HepG2 (cell line): ENCODE measurements around the gene NTN5. TPM values are rescaled to one million over a fixed set of nuclear protein-coding genes. Genes with fewer than 3 reads are reported as not detected.

Experiments used
- CREB1 ChIP-seq, 2 experiments: fragments of 450-650 bp in 1 of 2; IDR thresholded peaks; 2 replicates each; pipeline ENCODE4 v1.6.1; 2016 to 2017; ENCODE audit warnings: control low read depth in 1 of 2, mild to moderate bottlenecking in 1 of 2, missing compliant biosample characterization in 1 of 2, missing genetic modification characterization in 1 of 2
- HIVEP1 ChIP-seq: sonication (generic); formaldehyde crosslinking; IDR thresholded peaks from 2 replicates; pipeline ENCODE4 v1.4.0; 2020; ENCODE audit warnings: mild to moderate bottlenecking, missing genetic modification reagents
- PHF8 ChIP-seq: sonication (generic); formaldehyde crosslinking; IDR thresholded peaks from 2 replicates; pipeline ENCODE4 v1.5.0; 2020; ENCODE audit warnings: missing genetic modification reagents
- SMC3 ChIP-seq: IDR thresholded peaks from 2 replicates; pipeline ENCODE4 v1.6.1; 2011; ENCODE audit warnings: low read length, improper control_type of control experiment
- SOX6 ChIP-seq, 2 experiments: fragments of 450-650 bp in 1 of 2; sonication (generic) in 1 of 2; formaldehyde crosslinking in 1 of 2; IDR thresholded peaks; 2 replicates each; pipeline versions ENCODE4 v1.4.0 to v1.6.1; 2017 to 2020; ENCODE audit warnings: antibody characterized with exemption in 1 of 2, mild to moderate bottlenecking in 1 of 2, missing genetic modification reagents in 1 of 2
- STAG1 ChIP-seq: sonication (generic); formaldehyde crosslinking; IDR thresholded peaks from 2 replicates; pipeline ENCODE4 v1.4.0; 2020; ENCODE audit warnings: missing genetic modification reagents
- TARDBP ChIP-seq: sonication (generic); formaldehyde crosslinking; IDR thresholded peaks from 2 replicates; pipeline ENCODE4 v1.8.0; 2022; ENCODE audit warnings: mild to moderate bottlenecking, missing genetic modification reagents
- THAP11 ChIP-seq: IDR thresholded peaks from 2 replicates; pipeline ENCODE4 v1.6.1; 2016; ENCODE audit warnings: missing biosample characterization, missing genetic modification reagents
- XRCC5 ChIP-seq: fragments of 200-400 bp; formaldehyde crosslinking; optimal IDR thresholded peaks from 2 replicates; pipeline ENCODE3; 2017; ENCODE audit warnings: mild to moderate bottlenecking, low read length
- ZMYM4 ChIP-seq: sonication (generic); formaldehyde crosslinking; IDR thresholded peaks from 2 replicates; pipeline ENCODE4 v1.8.1; 2023; ENCODE audit warnings: mild to moderate bottlenecking, missing genetic modification reagents
- ZNF225 ChIP-seq: sonication (generic); formaldehyde crosslinking; IDR thresholded peaks from 2 replicates; pipeline ENCODE4 v1.4.0; 2020; ENCODE audit warnings: mild to moderate bottlenecking, missing genetic modification reagents
- ZNF749 ChIP-seq: sonication (generic); formaldehyde crosslinking; IDR thresholded peaks from 2 replicates; pipeline ENCODE4 v1.8.0; 2022; ENCODE audit warnings: mild to moderate bottlenecking, missing genetic modification reagents, moderate library complexity, borderline replicate concordance
- polyA plus RNA-seq, 8 experiments: library from polyadenylated mRNA; depleted of rRNA in 3 of 8; stranded (reverse) in 7 of 8; unstranded in 1 of 8; fragments of >200 nt; fragmentation: Illumina TruSeq in 4 of 8; extraction: Trizol in 4 of 8; gene quantifications; 2 replicates each; pipeline versions ENCODE4 v1.2.1 to v1.2.3, GENCODE V29; 2011 to 2016; ENCODE audit warnings: low read depth in 4 of 8, missing spikeins in 1 of 8, mixed read lengths in 1 of 8; ENCODE audit not compliant: insufficient read depth in 1 of 8
- total RNA-seq, 5 experiments: library from RNA; depleted of rRNA; stranded (reverse); fragments of >200 nt; fragmentation: Illumina TruSeq; extraction: Trizol; gene quantifications; 2 replicates each; pipeline ENCODE4 v1.2.3, GENCODE V29; 2016; ENCODE audit warnings: low read depth in 1 of 5
- TF ChIP-seq, protein P1 (sequence below): sonication (generic); formaldehyde crosslinking; IDR thresholded peaks from 2 replicates; pipeline ENCODE4 v1.5.0; 2020; ENCODE audit warnings: mild to moderate bottlenecking, missing genetic modification reagents, borderline replicate concordance
- TF ChIP-seq, protein P2 (sequence below): sonication (generic); formaldehyde crosslinking; IDR thresholded peaks from 2 replicates; pipeline ENCODE4; 2020; ENCODE audit warnings: missing genetic modification reagents, mild to moderate bottlenecking, borderline replicate concordance
- TF ChIP-seq, protein P3 (sequence below): sonication (generic); formaldehyde crosslinking; IDR thresholded peaks from 2 replicates; pipeline ENCODE4 v1.4.0; 2020; ENCODE audit warnings: mild to moderate bottlenecking, low read depth, missing genetic modification reagents
- TF ChIP-seq, protein P4 (sequence below): sonication (generic); formaldehyde crosslinking; IDR thresholded peaks from 2 replicates; pipeline ENCODE4 v1.5.0; 2020; ENCODE audit warnings: mild to moderate bottlenecking, missing genetic modification reagents
- TF ChIP-seq, protein P5 (sequence below), 2 experiments: sonication (generic) in 1 of 2; formaldehyde crosslinking in 1 of 2; IDR thresholded peaks; 2 replicates each; pipeline versions ENCODE4 v1.4.0 to v1.6.1; 2018 to 2020; ENCODE audit warnings: missing genetic modification reagents in 2 of 2, borderline replicate concordance in 1 of 2, low read depth in 1 of 2, mild to moderate bottlenecking in 1 of 2, missing biosample characterization in 1 of 2

The NTN5 gene
- total and polyA plus RNA-seq, 2 of the 13 experiments (the other 11 are each of a cell fraction or from before 2014, with no cell fraction given): 0.05 TPM; not detected in 1

DNA sequence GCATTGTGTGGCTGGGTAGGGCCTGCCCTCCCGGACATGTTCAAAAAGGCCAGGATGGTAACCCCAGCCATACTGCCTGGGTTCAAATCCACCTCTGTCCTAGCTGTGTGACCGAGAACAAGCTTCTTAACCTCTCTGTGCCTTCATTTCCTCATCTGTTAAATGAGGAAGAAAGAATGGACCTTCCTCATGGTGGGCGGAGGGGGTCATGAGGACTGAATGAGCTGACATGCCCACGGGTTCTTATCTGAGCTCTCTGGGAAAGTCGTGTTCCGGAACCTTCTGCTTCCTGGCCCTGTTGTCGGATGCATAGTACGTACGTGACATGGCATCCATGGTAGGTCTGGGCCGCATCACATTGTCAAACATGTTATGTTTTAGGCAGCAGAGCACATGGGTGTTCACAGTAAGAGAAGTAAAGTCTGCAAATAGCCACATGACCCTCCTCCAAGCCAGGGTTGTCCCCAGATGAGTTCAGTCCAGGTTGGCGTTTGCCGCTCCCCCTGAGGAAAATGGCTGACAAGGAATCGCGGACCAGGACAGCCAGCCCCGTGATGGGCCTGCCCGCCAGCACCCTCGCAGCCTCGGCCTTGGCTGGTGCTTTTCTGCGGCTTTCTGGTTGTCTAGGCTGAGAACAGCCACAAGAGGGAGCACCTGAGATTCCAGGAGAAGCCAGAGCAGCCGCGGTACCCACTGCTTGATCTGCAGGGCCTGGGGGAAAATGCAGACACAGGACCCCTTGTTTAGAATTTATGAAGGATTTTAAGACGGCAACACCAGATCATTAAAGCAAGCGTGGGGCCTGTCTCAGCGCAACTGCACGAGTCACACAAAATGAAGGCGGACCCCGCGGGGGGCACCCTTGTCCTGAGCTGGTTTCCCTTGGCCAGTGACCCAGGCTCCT is 2.4 kb upstream of the NTN5 start (continued):
- TF ChIP-seq, protein P1, sequence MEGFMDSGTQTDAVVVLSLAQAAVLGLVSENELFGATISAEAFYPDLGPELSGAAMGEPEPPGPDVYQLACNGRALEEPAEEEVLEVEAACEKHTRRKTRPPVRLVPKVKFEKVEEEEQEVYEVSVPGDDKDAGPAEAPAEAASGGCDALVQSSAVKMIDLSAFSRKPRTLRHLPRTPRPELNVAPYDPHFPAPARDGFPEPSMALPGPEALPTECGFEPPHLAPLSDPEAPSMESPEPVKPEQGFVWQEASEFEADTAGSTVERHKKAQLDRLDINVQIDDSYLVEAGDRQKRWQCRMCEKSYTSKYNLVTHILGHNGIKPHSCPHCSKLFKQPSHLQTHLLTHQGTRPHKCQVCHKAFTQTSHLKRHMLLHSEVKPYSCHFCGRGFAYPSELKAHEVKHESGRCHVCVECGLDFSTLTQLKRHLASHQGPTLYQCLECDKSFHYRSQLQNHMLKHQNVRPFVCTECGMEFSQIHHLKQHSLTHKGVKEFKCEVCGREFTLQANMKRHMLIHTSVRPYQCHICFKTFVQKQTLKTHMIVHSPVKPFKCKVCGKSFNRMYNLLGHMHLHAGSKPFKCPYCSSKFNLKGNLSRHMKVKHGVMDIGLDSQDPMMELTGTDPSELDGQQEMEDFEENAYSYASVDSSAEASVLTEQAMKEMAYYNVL (CRISPR knock-in tag): peak; percentile 65; the same call in 1 of the 2 replicates
- TF ChIP-seq ZMYM4 (CRISPR knock-in tag): 0 out of 2 replicates have a peak, but pooled peaks have one; percentile 24
- TF ChIP-seq CREB1 (IDR thresholded peaks at IDR 0.05): no peak
- TF ChIP-seq CREB1 (CRISPR knock-in tag; IDR thresholded peaks at IDR 0.05): no peak
- peak; percentile 26; the same call in 1 of the 2 replicates for TF ChIP-seq ZNF749 (CRISPR knock-in tag)
- TF ChIP-seq PHF8 (CRISPR knock-in tag): 0 out of 2 replicates have a peak, but pooled peaks have one; percentile 26
- TF ChIP-seq ZNF225: 0 out of 2 replicates have a peak, but pooled peaks have one; percentile 51
- peak; percentile 87 for TF ChIP-seq SMC3
- TF ChIP-seq, protein P2, sequence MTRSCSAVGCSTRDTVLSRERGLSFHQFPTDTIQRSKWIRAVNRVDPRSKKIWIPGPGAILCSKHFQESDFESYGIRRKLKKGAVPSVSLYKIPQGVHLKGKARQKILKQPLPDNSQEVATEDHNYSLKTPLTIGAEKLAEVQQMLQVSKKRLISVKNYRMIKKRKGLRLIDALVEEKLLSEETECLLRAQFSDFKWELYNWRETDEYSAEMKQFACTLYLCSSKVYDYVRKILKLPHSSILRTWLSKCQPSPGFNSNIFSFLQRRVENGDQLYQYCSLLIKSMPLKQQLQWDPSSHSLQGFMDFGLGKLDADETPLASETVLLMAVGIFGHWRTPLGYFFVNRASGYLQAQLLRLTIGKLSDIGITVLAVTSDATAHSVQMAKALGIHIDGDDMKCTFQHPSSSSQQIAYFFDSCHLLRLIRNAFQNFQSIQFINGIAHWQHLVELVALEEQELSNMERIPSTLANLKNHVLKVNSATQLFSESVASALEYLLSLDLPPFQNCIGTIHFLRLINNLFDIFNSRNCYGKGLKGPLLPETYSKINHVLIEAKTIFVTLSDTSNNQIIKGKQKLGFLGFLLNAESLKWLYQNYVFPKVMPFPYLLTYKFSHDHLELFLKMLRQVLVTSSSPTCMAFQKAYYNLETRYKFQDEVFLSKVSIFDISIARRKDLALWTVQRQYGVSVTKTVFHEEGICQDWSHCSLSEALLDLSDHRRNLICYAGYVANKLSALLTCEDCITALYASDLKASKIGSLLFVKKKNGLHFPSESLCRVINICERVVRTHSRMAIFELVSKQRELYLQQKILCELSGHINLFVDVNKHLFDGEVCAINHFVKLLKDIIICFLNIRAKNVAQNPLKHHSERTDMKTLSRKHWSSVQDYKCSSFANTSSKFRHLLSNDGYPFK: peak; percentile 44; the same call in 1 of the 2 replicates
- peak; percentile 36; the same call in 1 of the 2 replicates for TF ChIP-seq TARDBP
- TF ChIP-seq SOX6 (IDR thresholded peaks at IDR 0.05): no peak
- peak; percentile 47; the same call in 1 of the 2 replicates for TF ChIP-seq SOX6 (CRISPR knock-in tag; IDR thresholded peaks at IDR 0.05)
- TF ChIP-seq STAG1 (CRISPR knock-in tag): peak; percentile 84
- TF ChIP-seq THAP11: peak; percentile 75
- TF ChIP-seq HIVEP1 (CRISPR knock-in tag): 0 out of 2 replicates have a peak, but pooled peaks have one; percentile 54
- TF ChIP-seq, protein P3, sequence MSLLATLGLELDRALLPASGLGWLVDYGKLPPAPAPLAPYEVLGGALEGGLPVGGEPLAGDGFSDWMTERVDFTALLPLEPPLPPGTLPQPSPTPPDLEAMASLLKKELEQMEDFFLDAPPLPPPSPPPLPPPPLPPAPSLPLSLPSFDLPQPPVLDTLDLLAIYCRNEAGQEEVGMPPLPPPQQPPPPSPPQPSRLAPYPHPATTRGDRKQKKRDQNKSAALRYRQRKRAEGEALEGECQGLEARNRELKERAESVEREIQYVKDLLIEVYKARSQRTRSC (CRISPR knock-in tag): no peak
- TF ChIP-seq, protein P4, sequence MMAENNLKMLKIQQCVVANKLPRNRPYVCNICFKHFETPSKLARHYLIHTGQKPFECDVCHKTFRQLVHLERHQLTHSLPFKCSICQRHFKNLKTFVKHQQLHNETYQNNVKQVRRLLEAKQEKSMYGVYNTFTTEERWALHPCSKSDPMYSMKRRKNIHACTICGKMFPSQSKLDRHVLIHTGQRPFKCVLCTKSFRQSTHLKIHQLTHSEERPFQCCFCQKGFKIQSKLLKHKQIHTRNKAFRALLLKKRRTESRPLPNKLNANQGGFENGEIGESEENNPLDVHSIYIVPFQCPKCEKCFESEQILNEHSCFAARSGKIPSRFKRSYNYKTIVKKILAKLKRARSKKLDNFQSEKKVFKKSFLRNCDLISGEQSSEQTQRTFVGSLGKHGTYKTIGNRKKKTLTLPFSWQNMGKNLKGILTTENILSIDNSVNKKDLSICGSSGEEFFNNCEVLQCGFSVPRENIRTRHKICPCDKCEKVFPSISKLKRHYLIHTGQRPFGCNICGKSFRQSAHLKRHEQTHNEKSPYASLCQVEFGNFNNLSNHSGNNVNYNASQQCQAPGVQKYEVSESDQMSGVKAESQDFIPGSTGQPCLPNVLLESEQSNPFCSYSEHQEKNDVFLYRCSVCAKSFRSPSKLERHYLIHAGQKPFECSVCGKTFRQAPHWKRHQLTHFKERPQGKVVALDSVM: 0 out of 2 replicates have a peak, but pooled peaks have one; percentile 40
- TF ChIP-seq, protein P5, sequence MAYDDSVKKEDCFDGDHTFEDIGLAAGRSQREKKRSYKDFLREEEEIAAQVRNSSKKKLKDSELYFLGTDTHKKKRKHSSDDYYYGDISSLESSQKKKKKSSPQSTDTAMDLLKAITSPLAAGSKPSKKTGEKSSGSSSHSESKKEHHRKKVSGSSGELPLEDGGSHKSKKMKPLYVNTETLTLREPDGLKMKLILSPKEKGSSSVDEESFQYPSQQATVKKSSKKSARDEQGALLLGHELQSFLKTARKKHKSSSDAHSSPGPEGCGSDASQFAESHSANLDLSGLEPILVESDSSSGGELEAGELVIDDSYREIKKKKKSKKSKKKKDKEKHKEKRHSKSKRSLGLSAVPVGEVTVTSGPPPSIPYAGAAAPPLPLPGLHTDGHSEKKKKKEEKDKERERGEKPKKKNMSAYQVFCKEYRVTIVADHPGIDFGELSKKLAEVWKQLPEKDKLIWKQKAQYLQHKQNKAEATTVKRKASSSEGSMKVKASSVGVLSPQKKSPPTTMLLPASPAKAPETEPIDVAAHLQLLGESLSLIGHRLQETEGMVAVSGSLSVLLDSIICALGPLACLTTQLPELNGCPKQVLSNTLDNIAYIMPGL (CRISPR knock-in tag; IDR thresholded peaks at IDR 0.05; ENCODE audit: borderline replicate concordance in 1 of 2, low read depth in 1 of 2): peak; percentile 58 to 62; a peak in 2 of 4 replicates
- TF ChIP-seq XRCC5: peak; percentile 55
